SU-DHL-6 (cell line): ENCODE data around the gene EFCAB14.
"Not testable (repeated sequence)": the region's sequence is repeated elsewhere in the genome, so short reads cannot be mapped to it uniquely, and the experiment has no call there.

ENCODE experiments used
- H2AFZ ChIP-seq: fragments of 200-600 bp; sonication (generic); 2 replicates; pipeline ENCODE4 v1.6.1; 2014; ENCODE audit warnings: low read depth, mild to moderate bottlenecking, moderate library complexity, mixed read lengths, antibody characterized with exemption, low read length; ENCODE audit not compliant: severe bottlenecking
- H3F3A ChIP-seq: fragments of 200-600 bp; shearing (Covaris generic); 2 replicates; pipeline ENCODE4 v1.6.0; 2016; ENCODE audit warnings: antibody characterized with exemption, mild to moderate bottlenecking; ENCODE audit not compliant: insufficient read depth
- H3K27ac ChIP-seq: fragments of 200-600 bp; sonication (generic); 2 replicates; pipeline ENCODE4 v1.5.1; 2016; ENCODE audit warnings: low read depth, mild to moderate bottlenecking, low read length, moderate library complexity, mixed read lengths
- H3K27me3 ChIP-seq: fragments of 200-600 bp; sonication (generic), shearing (Covaris generic); 2 replicates; pipeline ENCODE4 v1.6.0; 2014; ENCODE audit warnings: mild to moderate bottlenecking, low read length
- H3K36me3 ChIP-seq: fragments of 200-600 bp; sonication (generic); 2 replicates; pipeline ENCODE4 v1.6.1; 2014; ENCODE audit warnings: mild to moderate bottlenecking, low read length, mixed read lengths
- H3K4me2 ChIP-seq: fragments of 300-600, 200-600 bp; shearing (Covaris generic), sonication (generic); 2 replicates; pipeline ENCODE4 v1.6.0; 2014; ENCODE audit warnings: low read length, low read depth, mild to moderate bottlenecking; ENCODE audit not compliant: poor library complexity, severe bottlenecking
- H3K4me3 ChIP-seq: fragments of 200-600 bp; sonication (generic); 2 replicates; pipeline ENCODE4 v1.5.1; 2014; ENCODE audit warnings: antibody characterized with exemption, low read length, mild to moderate bottlenecking, mixed read lengths; ENCODE audit not compliant: insufficient read depth, poor library complexity, severe bottlenecking
- H3K79me2 ChIP-seq: fragments of 200-600 bp; sonication (generic); 2 replicates; pipeline ENCODE4 v1.6.1; 2014; ENCODE audit warnings: mild to moderate bottlenecking, low read length, moderate library complexity; ENCODE audit not compliant: insufficient read depth
- H3K9ac ChIP-seq: fragments of 200-600 bp; sonication (generic); 2 replicates; pipeline ENCODE4 v1.7.0; 2014; ENCODE audit warnings: mild to moderate bottlenecking, low read length
- H3K9me2 ChIP-seq: fragments of 200-600 bp; sonication (generic); replicated peaks from 2 replicates; pipeline ENCODE4 v1.6.1; 2014; ENCODE audit warnings: low read length; ENCODE audit not compliant: insufficient read depth
- H3K9me3 ChIP-seq: fragments of 200-600 bp; sonication (generic); 2 replicates; pipeline ENCODE4 v1.6.1; 2014; ENCODE audit warnings: low read length, mixed read lengths; ENCODE audit not compliant: insufficient read depth
- H4K20me1 ChIP-seq: fragments of 200-600 bp; sonication (generic); 2 replicates; pipeline ENCODE4 v1.6.1; 2014; ENCODE audit warnings: low read depth, mild to moderate bottlenecking, antibody characterized with exemption, low read length, moderate library complexity, mixed read lengths
- CTCF ChIP-seq: fragments of 200-600 bp; sonication (generic); IDR thresholded peaks from one replicate; pipeline ENCODE4 v1.5.1; 2017; ENCODE audit warnings: antibody characterized with exemption, mild to moderate bottlenecking, low read length, moderate library complexity; ENCODE audit not compliant: insufficient read depth, poor library complexity, severe bottlenecking
- EZH2phosphoT487 ChIP-seq: fragments of 200-600 bp; sonication (generic), shearing (Covaris generic); conservative IDR thresholded peaks from 2 replicates; pipeline ENCODE4 v1.6.1; 2018; ENCODE audit warnings: mild to moderate bottlenecking, antibody characterized with exemption, low read length, moderate library complexity, mixed read lengths

Gene EFCAB14

GRCh38 chr1:46757247-46757955 lies 38.5 kb upstream of the EFCAB14 start:
- H3K27me3 ChIP-seq, result no peaks in the 10 kb centered on the region
- no peak overlapping the region for H3K27ac ChIP-seq
- H2AFZ ChIP-seq, result no peak overlapping the region
- H3K4me2 ChIP-seq, result no peak overlapping the region
- no peaks in the 10 kb centered on the region for H3K36me3 ChIP-seq
- no peaks in the 10 kb centered on the region for H3F3A ChIP-seq
- H3K4me3 ChIP-seq, result no peak overlapping the region
- no peaks in the 10 kb centered on the region for H3K79me2 ChIP-seq
- no peaks in the 10 kb centered on the region for H3K9me2 ChIP-seq
- no peak overlapping the region for H3K9ac ChIP-seq
- no peak for TF ChIP-seq CTCF
- TF ChIP-seq EZH2phosphoT487, result no peak
- no peaks in the 10 kb centered on the region for H3K9me3 ChIP-seq
- H4K20me1 ChIP-seq, result no peaks in the 10 kb centered on the region

DNA sequence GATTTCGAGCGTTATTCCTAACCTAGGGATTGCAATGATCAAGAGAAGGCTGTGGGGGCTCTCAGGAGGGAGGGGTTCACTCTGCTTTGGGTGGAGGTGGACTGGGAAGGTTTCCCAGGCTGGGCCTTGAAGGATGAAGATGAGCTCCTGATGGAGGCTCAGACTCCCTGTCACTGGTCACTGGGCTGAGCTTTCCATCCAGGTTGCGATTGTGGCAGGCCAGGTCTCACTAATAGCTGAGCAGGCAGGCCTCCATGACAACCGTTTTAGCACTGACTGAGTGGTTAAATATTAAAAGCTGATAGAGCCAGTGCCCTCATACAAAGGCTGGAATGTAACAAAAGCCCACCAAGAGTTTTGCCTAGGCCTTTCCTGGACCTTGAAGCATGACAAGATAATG lies 36.2 kb upstream of the EFCAB14 start:
- Histone ChIP-seq H3K9me2 (no peaks in the 10 kb centered on the region), H3K79me2 (no peaks in the 10 kb centered on the region)
- no peak for TF ChIP-seq CTCF
- no peak for TF ChIP-seq EZH2phosphoT487

GRCh38 chr1:46754707-46755106 lies 35.8 kb upstream of the EFCAB14 start:
- not testable (repeated sequence) for H3K9me3 ChIP-seq, H3K9ac ChIP-seq, H3K36me3 ChIP-seq, H3K79me2 ChIP-seq, H3K27me3 ChIP-seq, H2AFZ ChIP-seq, H3K4me2 ChIP-seq, H3K27ac ChIP-seq, H3K9me2 ChIP-seq, H3F3A ChIP-seq, H3K4me3 ChIP-seq, H4K20me1 ChIP-seq

More for the DNA sequence above, 36.2 kb upstream of the EFCAB14 start:
- H3F3A ChIP-seq, result no peaks in the 10 kb centered on the region
- H2AFZ ChIP-seq, result no peak overlapping the region
- no peak overlapping the region for H3K4me2 ChIP-seq
- H3K27ac ChIP-seq, result no peak overlapping the region
- no peaks in the 10 kb centered on the region for H4K20me1 ChIP-seq
- no peaks in the 10 kb centered on the region for H3K9me3 ChIP-seq
- no peak overlapping the region for H3K4me3 ChIP-seq
- no peak overlapping the region for H3K9ac ChIP-seq
- no peaks in the 10 kb centered on the region for H3K36me3 ChIP-seq
- no peaks in the 10 kb centered on the region for H3K27me3 ChIP-seq

DNA sequence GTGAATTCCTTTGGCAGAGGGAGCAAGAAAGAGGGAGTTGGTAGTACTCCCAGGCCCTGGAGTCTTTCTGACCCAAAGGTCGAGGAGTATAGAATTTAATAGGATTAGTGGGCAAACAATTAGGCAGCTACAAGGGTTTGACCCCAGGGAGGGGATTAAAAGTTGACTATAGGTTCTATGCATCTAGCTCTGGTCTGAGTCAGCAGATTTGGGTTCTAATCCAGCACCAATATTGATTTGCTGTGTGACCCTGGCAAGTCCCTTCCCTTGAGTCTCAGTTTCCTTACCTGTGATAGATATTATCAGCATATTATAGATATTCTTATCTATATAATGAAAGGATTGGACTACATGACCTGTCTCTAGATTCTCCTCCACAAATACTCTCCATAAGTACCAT lies 35.1 kb upstream of the EFCAB14 start:
- Histone ChIP-seq H3K4me2 (no peak overlapping the region), H3K79me2 (no peaks in the 10 kb centered on the region), H3K9ac (no peak overlapping the region), H3F3A (no peaks in the 10 kb centered on the region), H3K4me3 (no peak overlapping the region), H3K27me3 (no peaks in the 10 kb centered on the region), H2AFZ (no peak overlapping the region), H3K9me2 (no peaks in the 10 kb centered on the region), H4K20me1 (no peaks in the 10 kb centered on the region), H3K36me3 (no peaks in the 10 kb centered on the region), H3K27ac (no peak overlapping the region), H3K9me3 (no peaks in the 10 kb centered on the region)
- TF ChIP-seq EZH2phosphoT487, result no peak
- TF ChIP-seq CTCF, result no peak
